Neural cell (in vitro differentiated cells): ENCODE results near the gene BRI3BP. TPM values are rescaled to one million over a fixed set of nuclear protein-coding genes. Genes with fewer than 3 reads are reported as not detected.

ENCODE experiments used
- H2AFZ ChIP-seq: fragments of 200-600, 300-800 bp; sonication (generic), shearing (Covaris generic); 2 replicates; pipeline ENCODE4 v1.6.0; 2014; ENCODE audit warnings: low read depth, mild to moderate bottlenecking, antibody characterized with exemption, low read length, moderate library complexity
- H3F3A ChIP-seq: fragments of 200-600 bp; shearing (Covaris generic); 2 replicates; pipeline ENCODE4 v1.6.1; 2016; ENCODE audit warnings: mild to moderate bottlenecking, moderate library complexity, mixed read lengths, antibody characterized with exemption, low read length; ENCODE audit not compliant: insufficient read depth, poor library complexity, severe bottlenecking
- H3K27ac ChIP-seq: fragments of 200-600, 300-800 bp; sonication (generic), shearing (Covaris generic); 2 replicates; pipeline ENCODE4 v1.5.1; 2014; ENCODE audit warnings: mild to moderate bottlenecking, low read length, moderate library complexity
- H3K27me3 ChIP-seq: fragments of 300-800, 200-600 bp; sonication (generic), shearing (Covaris generic); 2 replicates; pipeline ENCODE4 v1.6.0; 2014; ENCODE audit warnings: mild to moderate bottlenecking, low read depth, low read length, moderate library complexity; ENCODE audit not compliant: insufficient read depth
- H3K36me3 ChIP-seq: fragments of 300-800, 200-600 bp; sonication (generic), shearing (Covaris generic); 2 replicates; pipeline ENCODE4 v1.5.1; 2014; ENCODE audit warnings: mild to moderate bottlenecking, antibody characterized with exemption, low read length, moderate library complexity; ENCODE audit not compliant: insufficient read depth
- H3K4me2 ChIP-seq: fragments of 300-800, 200-600 bp; sonication (generic), shearing (Covaris generic); 2 replicates; pipeline ENCODE4 v1.6.0; 2014; ENCODE audit warnings: mild to moderate bottlenecking, low read length
- H3K4me3 ChIP-seq: fragments of 300-800, 200-600 bp; sonication (generic), shearing (Covaris generic); 2 replicates; pipeline ENCODE4 v1.5.1; 2014; ENCODE audit warnings: mild to moderate bottlenecking, low read length, moderate library complexity
- H3K79me2 ChIP-seq: fragments of 200-600 bp; shearing (Covaris generic); replicated peaks from 2 replicates; pipeline ENCODE4 v1.6.0; 2014; ENCODE audit warnings: mild to moderate bottlenecking, low read length, moderate library complexity; ENCODE audit not compliant: insufficient read depth
- H3K9ac ChIP-seq: fragments of 300-800, 200-600 bp; sonication (generic), shearing (Covaris generic); 2 replicates; pipeline ENCODE4 v1.6.1; 2016; ENCODE audit warnings: mild to moderate bottlenecking, low read length, mixed read lengths
- H3K9me2 ChIP-seq: fragments of 200-600 bp; shearing (Covaris generic); 2 replicates; pipeline ENCODE4 v1.6.1; 2016; ENCODE audit warnings: mild to moderate bottlenecking, low read length, mixed read lengths; ENCODE audit not compliant: insufficient read depth
- H3K9me3 ChIP-seq: fragments of 200-600, 300-800 bp; sonication (generic), shearing (Covaris generic); 2 replicates; pipeline ENCODE4 v1.6.1; 2016; ENCODE audit warnings: mild to moderate bottlenecking, mixed run types, low read length, moderate library complexity, mixed read lengths
- H4K20me1 ChIP-seq: fragments of 200-600 bp; shearing (Covaris generic); 2 replicates; pipeline ENCODE4 v1.6.1; 2016; ENCODE audit warnings: mild to moderate bottlenecking, mixed run types; ENCODE audit not compliant: insufficient read depth
- CTCF ChIP-seq: fragments of 450-650 bp; IDR thresholded peaks from 2 replicates; pipeline ENCODE4 v1.5.1; 2014; ENCODE audit warnings: antibody characterized with exemption, mild to moderate bottlenecking, moderate library complexity; ENCODE audit not compliant: poor library complexity, severe bottlenecking
- EP300 ChIP-seq: fragments of 450-650 bp; conservative IDR thresholded peaks from 2 replicates; pipeline ENCODE4 v1.6.1; 2014; ENCODE audit warnings: antibody characterized with exemption, mild to moderate bottlenecking, moderate library complexity; ENCODE audit not compliant: poor library complexity, severe bottlenecking
- EZH2 ChIP-seq: fragments of 200-600, 300-800 bp; shearing (Covaris generic), sonication (generic); IDR thresholded peaks from 2 replicates; pipeline ENCODE4 v1.6.1; 2014; ENCODE audit warnings: antibody characterized with exemption, low read length, borderline replicate concordance, mild to moderate bottlenecking; ENCODE audit not compliant: insufficient read depth, poor library complexity, severe bottlenecking
- MXI1 ChIP-seq: fragments of 450-650 bp; conservative IDR thresholded peaks from 2 replicates; pipeline ENCODE4 v1.6.1; 2014; ENCODE audit warnings: antibody characterized with exemption, mild to moderate bottlenecking; ENCODE audit not compliant: poor library complexity, severe bottlenecking
- POLR2AphosphoS5 ChIP-seq: IDR thresholded peaks from 2 replicates; pipeline ENCODE4 v1.6.1; 2012
- RAD21 ChIP-seq: fragments of 450-650 bp; conservative IDR thresholded peaks from 2 replicates; pipeline ENCODE4 v1.6.1; 2014; ENCODE audit warnings: antibody characterized with exemption, mild to moderate bottlenecking, moderate library complexity
- REST ChIP-seq: IDR thresholded peaks from 2 replicates; pipeline ENCODE4 v1.6.1; 2012; ENCODE audit warnings: borderline replicate concordance
- SMC3 ChIP-seq: fragments of 450-650 bp; conservative IDR thresholded peaks from 2 replicates; pipeline ENCODE4 v1.6.1; 2014; ENCODE audit warnings: antibody characterized with exemption, mild to moderate bottlenecking, moderate library complexity; ENCODE audit not compliant: poor library complexity
- TAF1 ChIP-seq: IDR thresholded peaks from 2 replicates; pipeline ENCODE4 v1.6.1; 2012; ENCODE audit warnings: low read depth
- polyA plus RNA-seq: library from polyadenylated mRNA; depleted of rRNA; stranded (reverse); fragments of >200 nt; gene quantifications from 2 replicates; pipeline ENCODE4 v1.2.3, GENCODE V29; 2014

BRI3BP gene
- polyA plus RNA-seq, 1 donor from 2014 or later, result 11.0 TPM

GRCh38 chr12:124963211-124963610 is 30.2 kb upstream of the BRI3BP start:
- Histone ChIP-seq H3F3A (no peaks in the 10 kb centered on the region), H2AFZ (no peak overlapping the region), H3K79me2 (no peaks in the 10 kb centered on the region), H3K9me3 (no peaks in the 10 kb centered on the region), H3K9me2 (no peaks in the 10 kb centered on the region), H3K36me3 (no peaks in the 10 kb centered on the region), H3K27me3 (no peaks in the 10 kb centered on the region), H4K20me1 (no peaks in the 10 kb centered on the region), H3K4me2 (no peak overlapping the region), H3K4me3 (no peak overlapping the region), H3K9ac (no peak overlapping the region), H3K27ac (no peak overlapping the region)
- TF ChIP-seq CTCF (no peak), SMC3 (no peak), EP300 (no peak), MXI1 (no peak), TAF1 (no peak), REST (no peak), POLR2AphosphoS5 (no peak), EZH2 (no peak), RAD21 (no peak)

GRCh38 chr12:124964251-124964650 is 29.2 kb upstream of the BRI3BP start:
- Histone ChIP-seq H4K20me1 (no peaks in the 10 kb centered on the region), H3K27ac (no peak overlapping the region), H3K36me3 (no peaks in the 10 kb centered on the region), H3K4me3 (no peak overlapping the region), H3K4me2 (no peak overlapping the region), H2AFZ (no peak overlapping the region), H3F3A (no peaks in the 10 kb centered on the region), H3K9me2 (no peaks in the 10 kb centered on the region), H3K9ac (no peak overlapping the region), H3K27me3 (no peaks in the 10 kb centered on the region), H3K79me2 (no peaks in the 10 kb centered on the region), H3K9me3 (no peaks in the 10 kb centered on the region)
- TF ChIP-seq SMC3, result no peak

- Histone ChIP-seq H3K27me3 (no peaks in the 10 kb centered on the region), H3K9me3 (no peaks in the 10 kb centered on the region), H3K9me2 (no peaks in the 10 kb centered on the region), H3K4me3 (no peak overlapping the region), H3K27ac (no peak overlapping the region), H2AFZ (no peak overlapping the region), H4K20me1 (no peaks in the 10 kb centered on the region), H3K79me2 (no peaks in the 10 kb centered on the region), H3K9ac (no peak overlapping the region), H3F3A (no peaks in the 10 kb centered on the region), H3K36me3 (no peaks in the 10 kb centered on the region), H3K4me2 (no peak overlapping the region)
- TF ChIP-seq POLR2AphosphoS5 (no peak), REST (no peak), SMC3 (no peak), TAF1 (no peak), MXI1 (no peak), EZH2 (no peak), RAD21 (no peak), EP300 (no peak), CTCF (no peak)
Measured at GRCh38 chr12:124964836-124965462, 28.5 kb upstream of the BRI3BP start.
